ENCODE measurements around the gene ACSL1.

The ACSL1 gene, protein sequence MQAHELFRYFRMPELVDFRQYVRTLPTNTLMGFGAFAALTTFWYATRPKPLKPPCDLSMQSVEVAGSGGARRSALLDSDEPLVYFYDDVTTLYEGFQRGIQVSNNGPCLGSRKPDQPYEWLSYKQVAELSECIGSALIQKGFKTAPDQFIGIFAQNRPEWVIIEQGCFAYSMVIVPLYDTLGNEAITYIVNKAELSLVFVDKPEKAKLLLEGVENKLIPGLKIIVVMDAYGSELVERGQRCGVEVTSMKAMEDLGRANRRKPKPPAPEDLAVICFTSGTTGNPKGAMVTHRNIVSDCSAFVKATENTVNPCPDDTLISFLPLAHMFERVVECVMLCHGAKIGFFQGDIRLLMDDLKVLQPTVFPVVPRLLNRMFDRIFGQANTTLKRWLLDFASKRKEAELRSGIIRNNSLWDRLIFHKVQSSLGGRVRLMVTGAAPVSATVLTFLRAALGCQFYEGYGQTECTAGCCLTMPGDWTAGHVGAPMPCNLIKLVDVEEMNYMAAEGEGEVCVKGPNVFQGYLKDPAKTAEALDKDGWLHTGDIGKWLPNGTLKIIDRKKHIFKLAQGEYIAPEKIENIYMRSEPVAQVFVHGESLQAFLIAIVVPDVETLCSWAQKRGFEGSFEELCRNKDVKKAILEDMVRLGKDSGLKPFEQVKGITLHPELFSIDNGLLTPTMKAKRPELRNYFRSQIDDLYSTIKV

DNA sequence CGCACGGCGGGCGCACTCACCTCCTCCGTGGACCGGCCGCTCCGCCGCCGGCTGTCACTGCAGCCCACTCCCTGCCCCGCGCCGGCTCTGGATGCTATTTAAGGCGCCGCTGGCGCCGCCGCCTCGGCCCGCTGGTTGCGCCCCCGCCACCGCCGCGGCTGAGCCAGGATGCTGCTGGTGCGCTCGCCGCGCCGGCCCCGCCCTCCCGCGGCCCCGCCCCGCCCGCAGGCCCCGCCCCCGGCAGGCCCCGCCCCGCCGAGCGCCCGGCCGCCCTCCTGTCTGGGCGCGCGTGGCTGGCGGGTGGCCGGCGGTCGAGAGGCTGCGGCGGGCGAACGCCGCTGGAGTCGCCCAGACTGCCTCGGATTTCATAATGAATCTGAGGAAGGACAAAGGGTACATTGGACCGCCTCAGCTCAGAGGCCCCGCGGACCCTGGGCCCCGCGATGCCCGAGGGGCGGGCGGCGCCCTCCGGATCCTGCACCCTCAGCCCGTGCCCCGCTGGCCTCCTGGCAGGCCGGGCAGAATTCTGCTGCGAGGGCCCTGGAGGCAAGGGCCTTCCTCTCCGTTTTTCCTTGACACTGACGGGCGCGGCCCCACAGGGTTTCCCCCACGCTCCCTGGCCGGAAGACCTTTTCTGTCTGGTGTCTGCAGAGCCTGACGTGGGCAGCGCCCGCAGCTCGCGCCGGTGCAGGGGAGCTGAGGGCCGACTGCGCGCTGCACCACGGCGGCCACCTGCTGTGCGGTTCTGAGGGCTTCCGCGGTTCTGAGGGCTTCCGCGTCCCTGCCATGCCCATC, at the start of gene ACSL1:
Gene ACSL1, minus strand, starts transcription at position 73 of the 795 bp plus-strand sequence. CDS start 22,454 bp downstream, outside the sequence.
- FAIRE-seq, result no peak

GRCh38 chr4:184873054-184873453, 47.3 kb upstream of the ACSL1 start:
- no peak for FAIRE-seq

- no peak for FAIRE-seq
Measured at GRCh38 chr4:184870718-184871117, 45.0 kb upstream of the ACSL1 start.

- no peak for FAIRE-seq
Measured at GRCh38 chr4:184868623-184869022, 42.9 kb upstream of the ACSL1 start.

DNA sequence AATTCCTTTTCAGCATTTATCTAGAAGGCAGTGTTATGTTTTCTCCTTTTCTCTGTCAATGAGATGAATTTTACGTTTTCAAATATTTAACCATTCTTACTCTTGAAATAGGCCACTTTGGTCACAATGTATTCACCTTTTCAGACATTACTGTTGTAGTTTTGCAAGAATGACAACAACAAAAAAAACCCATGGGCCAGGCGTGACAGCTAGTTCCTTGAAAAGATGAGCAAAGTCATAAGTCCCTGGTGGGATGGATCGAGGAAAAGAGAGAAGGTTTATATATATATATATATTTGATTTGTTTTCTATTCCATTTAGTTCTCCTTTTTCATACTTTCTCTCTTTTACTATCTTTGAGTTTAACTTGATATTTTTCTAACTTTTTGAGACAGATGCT, 38.1 kb upstream of the ACSL1 start:
- no peak for FAIRE-seq

DNA sequence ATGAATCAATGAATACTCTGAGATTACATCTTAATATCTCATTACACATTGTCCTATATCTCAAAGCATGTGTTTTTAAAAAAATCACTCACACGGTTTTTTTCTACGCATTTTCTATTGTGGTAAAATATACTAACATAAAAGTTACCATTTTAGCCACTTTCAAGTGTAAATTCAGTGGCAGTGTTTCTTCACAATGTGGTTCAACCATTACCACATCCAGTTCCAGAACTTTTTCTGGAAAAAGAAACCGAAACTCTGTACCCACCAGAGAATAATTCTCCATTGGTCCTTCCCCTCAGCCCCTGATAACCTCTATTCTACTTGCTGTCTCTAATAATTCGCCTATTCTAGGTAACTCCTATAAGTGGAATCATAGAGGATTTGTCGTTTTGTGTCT, 35.3 kb upstream of the ACSL1 start:
- FAIRE-seq, result no peak

GRCh38 chr4:184860018-184860779, 34.4 kb upstream of the ACSL1 start:
- no peak for FAIRE-seq

- FAIRE-seq, result no peak
Measured at GRCh38 chr4:184857441-184858121, 31.8 kb upstream of the ACSL1 start.

GRCh38 chr4:184856277-184856609, 30.5 kb upstream of the ACSL1 start:
- FAIRE-seq, result no peak

- FAIRE-seq, result no peak
Measured at GRCh38 chr4:184854673-184855072, 28.9 kb upstream of the ACSL1 start.

DNA sequence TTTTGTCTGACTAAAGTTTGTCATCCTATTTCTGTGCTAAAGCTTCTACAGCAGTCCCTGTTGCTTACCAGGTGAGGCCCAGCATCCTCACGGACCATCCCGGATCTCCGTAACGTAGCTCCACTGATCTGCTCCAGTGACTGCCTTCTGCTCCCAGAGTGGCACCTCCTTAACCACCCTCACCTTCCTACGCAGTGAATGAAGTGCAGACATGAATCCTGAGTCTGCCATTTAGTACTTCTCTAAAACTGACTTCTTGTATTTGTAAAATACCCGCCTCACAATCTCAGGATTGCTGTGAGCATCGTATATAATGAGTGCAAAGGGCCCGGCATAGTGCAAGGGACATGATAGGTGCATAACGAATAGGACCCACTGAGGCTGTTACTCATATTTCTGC, 27.7 kb upstream of the ACSL1 start:
- no peak for FAIRE-seq

GRCh38 chr4:184851886-184852285, 26.1 kb upstream of the ACSL1 start:
- no peak for FAIRE-seq

- FAIRE-seq, result no peak
Measured at GRCh38 chr4:184851200-184851541, 25.4 kb upstream of the ACSL1 start.

GRCh38 chr4:184850431-184851199, 24.8 kb upstream of the ACSL1 start:
- FAIRE-seq, result no peak

GRCh38 chr4:184850018-184850417, 24.2 kb upstream of the ACSL1 start:
- no peak for FAIRE-seq

- FAIRE-seq, result no peak
Measured at GRCh38 chr4:184849185-184849584, 23.4 kb upstream of the ACSL1 start.

DNA sequence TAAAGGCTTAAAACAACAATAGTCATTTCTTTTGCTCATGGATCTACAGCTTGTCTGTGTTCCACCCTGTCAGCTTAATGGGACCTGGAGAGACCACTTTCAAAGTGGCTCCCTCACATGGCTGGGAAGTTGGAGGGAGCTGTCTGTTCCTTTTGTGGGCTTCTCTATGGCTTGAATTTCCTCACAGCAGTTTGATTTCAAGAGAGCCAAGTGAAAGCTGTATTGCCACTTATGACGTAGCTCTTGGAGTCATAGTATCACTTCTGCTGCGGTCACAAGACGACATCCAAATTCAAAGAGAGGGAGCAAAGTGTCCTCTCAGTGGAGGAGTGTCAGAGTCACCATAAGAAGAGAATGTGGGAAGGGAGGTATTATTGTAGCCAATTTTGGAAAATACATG, 22.7 kb upstream of the ACSL1 start:
- FAIRE-seq, result no peak

- no peak for FAIRE-seq
Measured at GRCh38 chr4:184846531-184846930, 20.8 kb upstream of the ACSL1 start.

- FAIRE-seq, result no peak
Measured at GRCh38 chr4:184845367-184846021, 19.7 kb upstream of the ACSL1 start.

DNA sequence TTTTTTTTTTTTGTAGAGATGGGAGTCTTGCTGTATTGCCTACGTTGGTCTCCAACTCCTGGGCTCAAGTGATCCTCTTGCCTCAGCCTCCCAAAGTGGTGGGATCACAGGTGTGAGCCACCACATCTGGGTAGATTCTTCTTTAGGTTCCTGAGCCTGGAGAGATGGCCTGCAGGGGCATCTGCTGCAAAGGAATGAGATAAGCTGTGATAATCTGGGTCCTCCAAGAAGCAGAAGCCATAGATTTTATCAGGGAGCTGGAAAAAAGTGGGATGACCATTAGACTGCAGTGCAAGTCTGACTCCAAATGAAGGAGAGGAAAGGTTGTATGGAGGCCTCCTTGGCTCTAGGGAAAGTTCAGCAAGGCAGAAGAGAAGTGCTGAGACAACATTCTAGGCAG, 19.0 kb upstream of the ACSL1 start:
- FAIRE-seq, result no peak

DNA sequence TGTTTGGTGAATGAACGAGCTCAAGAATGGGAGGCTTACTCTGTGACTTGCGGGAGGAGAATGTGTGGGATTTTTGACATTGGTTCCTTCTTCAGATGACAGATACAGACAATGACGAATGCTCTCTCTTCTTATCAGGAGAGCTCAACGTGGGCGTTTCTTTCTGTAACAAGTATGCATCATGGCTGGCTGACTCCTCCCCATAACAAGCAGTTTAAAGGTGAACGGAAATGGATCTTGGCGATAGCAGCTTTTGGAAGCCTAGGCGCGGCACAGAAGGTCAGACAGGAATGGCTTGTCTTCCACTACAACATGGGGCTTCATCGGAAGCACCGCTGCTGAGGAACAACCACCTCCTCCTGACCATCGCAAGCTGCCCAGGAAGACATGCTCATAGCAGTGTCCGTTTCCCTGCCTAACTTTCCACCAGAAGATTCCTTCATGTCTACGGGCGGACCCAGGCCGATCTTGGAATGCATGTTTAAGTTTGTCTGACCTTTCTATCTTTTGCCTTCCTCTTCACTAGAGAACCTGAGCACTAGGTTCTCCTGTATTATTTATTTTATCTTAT, 18.3 kb upstream of the ACSL1 start:
- no peak for FAIRE-seq
